ENCODE measurements around the gene C3orf85.
"Not testable (repeated sequence)": the region's sequence is repeated elsewhere in the genome, so short reads cannot be mapped to it uniquely, and the experiment has no call there.

Gene C3orf85

GRCh38 chr3:109136523-109136922 is at the start of gene C3orf85:
C3orf85 (plus strand) TSS chr3:109136719; CDS start chr3:109136848, 129 bp downstream.
- no peak for DNase-seq (ENCODE audit: low read depth in 2 of 2)

GRCh38 chr3:109089265-109089664 is 47.3 kb upstream of the C3orf85 start:
- DNase-seq (ENCODE audit: low read depth in 2 of 2), result no peak

- DNase-seq (ENCODE audit: low read depth in 2 of 2), result no peak
Measured at GRCh38 chr3:109091846-109092245, 44.7 kb upstream of the C3orf85 start.

GRCh38 chr3:109093561-109093960 is 43.0 kb upstream of the C3orf85 start:
- DNase-seq (ENCODE audit: low read depth in 2 of 2), result no peak

- DNase-seq (ENCODE audit: low read depth in 2 of 2), result no peak
Measured at GRCh38 chr3:109095166-109095565, 41.4 kb upstream of the C3orf85 start.

- DNase-seq (ENCODE audit: low read depth in 2 of 2), result no peak
Measured at GRCh38 chr3:109098079-109098644, 38.4 kb upstream of the C3orf85 start.

- no peak for DNase-seq (ENCODE audit: low read depth in 2 of 2)
Measured at GRCh38 chr3:109109574-109109973, 26.9 kb upstream of the C3orf85 start.

- no peak for DNase-seq (ENCODE audit: low read depth in 2 of 2)
Measured at GRCh38 chr3:109112946-109113760, 23.4 kb upstream of the C3orf85 start.

- DNase-seq (ENCODE audit: low read depth in 2 of 2), result no peak
Measured at GRCh38 chr3:109114746-109115145, 21.8 kb upstream of the C3orf85 start.

GRCh38 chr3:109115451-109115850 is 21.1 kb upstream of the C3orf85 start:
- DNase-seq (ENCODE audit: low read depth in 2 of 2), result no peak

- DNase-seq (ENCODE audit: low read depth in 2 of 2), result no peak
Measured at GRCh38 chr3:109116031-109116430, 20.5 kb upstream of the C3orf85 start.

GRCh38 chr3:109117939-109118338 is 18.6 kb upstream of the C3orf85 start, which contains the start of gene MORC1:
MORC1 (minus strand) TSS chr3:109118134; CDS start chr3:109118059, 75 bp downstream.
- DNase-seq (ENCODE audit: low read depth in 2 of 2), result no peak

GRCh38 chr3:109118584-109118983 is 17.9 kb upstream of the C3orf85 start:
- DNase-seq (ENCODE audit: low read depth in 2 of 2), result no peak

GRCh38 chr3:109122690-109123089 is 13.8 kb upstream of the C3orf85 start:
- no peak for DNase-seq (ENCODE audit: low read depth in 2 of 2)

GRCh38 chr3:109125902-109126301 is 10.6 kb upstream of the C3orf85 start:
- no peak for DNase-seq (ENCODE audit: low read depth in 2 of 2)

- no peak for DNase-seq (ENCODE audit: low read depth in 2 of 2)
Measured at GRCh38 chr3:109127553-109127952, 9.0 kb upstream of the C3orf85 start.

- no peak for DNase-seq (ENCODE audit: low read depth in 2 of 2)
Measured at GRCh38 chr3:109131276-109131675, 5.2 kb upstream of the C3orf85 start.

- no peak for DNase-seq (ENCODE audit: low read depth in 2 of 2)
Measured at GRCh38 chr3:109132801-109133473, 3.6 kb upstream of the C3orf85 start.

- not testable (repeated sequence) for DNase-seq (ENCODE audit: low read depth in 2 of 2)
Measured at GRCh38 chr3:109133474-109133816, 3.1 kb upstream of the C3orf85 start.

- no peak for DNase-seq (ENCODE audit: low read depth in 2 of 2)
Measured at GRCh38 chr3:109137761-109138160, 1.2 kb downstream of the C3orf85 start.

- no peak for DNase-seq (ENCODE audit: low read depth in 2 of 2)
Measured at GRCh38 chr3:109140318-109140717, 3.8 kb downstream of the C3orf85 start.

- DNase-seq (ENCODE audit: low read depth in 2 of 2), result no peak
Measured at GRCh38 chr3:109143646-109144045, 7.1 kb downstream of the C3orf85 start.

- DNase-seq (ENCODE audit: low read depth in 2 of 2), result no peak
Measured at GRCh38 chr3:109149078-109149477, 12.6 kb downstream of the C3orf85 start.

All from stimulated activated CD8-positive, alpha-beta memory T cell treated with anti-CD3 and anti-CD28 coated beads, Interleukin-15, amount 100 ng/mL, for 48 hours (primary cell).